Neural cell (in vitro differentiated cells): Measurements from ENCODE around the gene HOXA3. TPM values are rescaled to one million over a fixed set of nuclear protein-coding genes. Genes with fewer than 3 reads are reported as not detected.

ENCODE experiments used
- H2AFZ ChIP-seq: fragments of 200-600, 300-800 bp; sonication (generic), shearing (Covaris generic); 2 replicates; pipeline ENCODE4 v1.6.0; 2014; ENCODE audit warnings: low read depth, mild to moderate bottlenecking, antibody characterized with exemption, low read length, moderate library complexity
- H3F3A ChIP-seq: fragments of 200-600 bp; shearing (Covaris generic); 2 replicates; pipeline ENCODE4 v1.6.1; 2016; ENCODE audit warnings: mild to moderate bottlenecking, moderate library complexity, mixed read lengths, antibody characterized with exemption, low read length; ENCODE audit not compliant: insufficient read depth, poor library complexity, severe bottlenecking
- H3K27ac ChIP-seq: fragments of 200-600, 300-800 bp; sonication (generic), shearing (Covaris generic); 2 replicates; pipeline ENCODE4 v1.5.1; 2014; ENCODE audit warnings: mild to moderate bottlenecking, low read length, moderate library complexity
- H3K27me3 ChIP-seq: fragments of 300-800, 200-600 bp; sonication (generic), shearing (Covaris generic); 2 replicates; pipeline ENCODE4 v1.6.0; 2014; ENCODE audit warnings: mild to moderate bottlenecking, low read depth, low read length, moderate library complexity; ENCODE audit not compliant: insufficient read depth
- H3K36me3 ChIP-seq: fragments of 300-800, 200-600 bp; sonication (generic), shearing (Covaris generic); 2 replicates; pipeline ENCODE4 v1.5.1; 2014; ENCODE audit warnings: mild to moderate bottlenecking, antibody characterized with exemption, low read length, moderate library complexity; ENCODE audit not compliant: insufficient read depth
- H3K4me2 ChIP-seq: fragments of 300-800, 200-600 bp; sonication (generic), shearing (Covaris generic); 2 replicates; pipeline ENCODE4 v1.6.0; 2014; ENCODE audit warnings: mild to moderate bottlenecking, low read length
- H3K4me3 ChIP-seq: fragments of 300-800, 200-600 bp; sonication (generic), shearing (Covaris generic); 2 replicates; pipeline ENCODE4 v1.5.1; 2014; ENCODE audit warnings: mild to moderate bottlenecking, low read length, moderate library complexity
- H3K79me2 ChIP-seq: fragments of 200-600 bp; shearing (Covaris generic); replicated peaks from 2 replicates; pipeline ENCODE4 v1.6.0; 2014; ENCODE audit warnings: mild to moderate bottlenecking, low read length, moderate library complexity; ENCODE audit not compliant: insufficient read depth
- H3K9ac ChIP-seq: fragments of 300-800, 200-600 bp; sonication (generic), shearing (Covaris generic); 2 replicates; pipeline ENCODE4 v1.6.1; 2016; ENCODE audit warnings: mild to moderate bottlenecking, low read length, mixed read lengths
- H3K9me2 ChIP-seq: fragments of 200-600 bp; shearing (Covaris generic); 2 replicates; pipeline ENCODE4 v1.6.1; 2016; ENCODE audit warnings: mild to moderate bottlenecking, low read length, mixed read lengths; ENCODE audit not compliant: insufficient read depth
- H3K9me3 ChIP-seq: fragments of 200-600, 300-800 bp; sonication (generic), shearing (Covaris generic); 2 replicates; pipeline ENCODE4 v1.6.1; 2016; ENCODE audit warnings: mild to moderate bottlenecking, mixed run types, low read length, moderate library complexity, mixed read lengths
- H4K20me1 ChIP-seq: fragments of 200-600 bp; shearing (Covaris generic); 2 replicates; pipeline ENCODE4 v1.6.1; 2016; ENCODE audit warnings: mild to moderate bottlenecking, mixed run types; ENCODE audit not compliant: insufficient read depth
- EZH2 ChIP-seq: fragments of 200-600, 300-800 bp; shearing (Covaris generic), sonication (generic); IDR thresholded peaks from 2 replicates; pipeline ENCODE4 v1.6.1; 2014; ENCODE audit warnings: antibody characterized with exemption, low read length, borderline replicate concordance, mild to moderate bottlenecking; ENCODE audit not compliant: insufficient read depth, poor library complexity, severe bottlenecking
- MXI1 ChIP-seq: fragments of 450-650 bp; conservative IDR thresholded peaks from 2 replicates; pipeline ENCODE4 v1.6.1; 2014; ENCODE audit warnings: antibody characterized with exemption, mild to moderate bottlenecking; ENCODE audit not compliant: poor library complexity, severe bottlenecking
- POLR2AphosphoS5 ChIP-seq: IDR thresholded peaks from 2 replicates; pipeline ENCODE4 v1.6.1; 2012
- RAD21 ChIP-seq: fragments of 450-650 bp; conservative IDR thresholded peaks from 2 replicates; pipeline ENCODE4 v1.6.1; 2014; ENCODE audit warnings: antibody characterized with exemption, mild to moderate bottlenecking, moderate library complexity
- SMC3 ChIP-seq: fragments of 450-650 bp; conservative IDR thresholded peaks from 2 replicates; pipeline ENCODE4 v1.6.1; 2014; ENCODE audit warnings: antibody characterized with exemption, mild to moderate bottlenecking, moderate library complexity; ENCODE audit not compliant: poor library complexity
- TAF1 ChIP-seq: IDR thresholded peaks from 2 replicates; pipeline ENCODE4 v1.6.1; 2012; ENCODE audit warnings: low read depth
- polyA plus RNA-seq: library from polyadenylated mRNA; depleted of rRNA; stranded (reverse); fragments of >200 nt; gene quantifications from 2 replicates; pipeline ENCODE4 v1.2.3, GENCODE V29; 2014
- TF ChIP-seq, protein P1 (sequence below): fragments of 450-650 bp; IDR thresholded peaks from 2 replicates; pipeline ENCODE4 v1.5.1; 2014; ENCODE audit warnings: antibody characterized with exemption, mild to moderate bottlenecking, moderate library complexity; ENCODE audit not compliant: poor library complexity, severe bottlenecking
- TF ChIP-seq, protein P2 (sequence below): IDR thresholded peaks from 2 replicates; pipeline ENCODE4 v1.6.1; 2012; ENCODE audit warnings: borderline replicate concordance

The HOXA3 gene
- polyA plus RNA-seq, 1 donor from 2014 or later, result not detected

DNA sequence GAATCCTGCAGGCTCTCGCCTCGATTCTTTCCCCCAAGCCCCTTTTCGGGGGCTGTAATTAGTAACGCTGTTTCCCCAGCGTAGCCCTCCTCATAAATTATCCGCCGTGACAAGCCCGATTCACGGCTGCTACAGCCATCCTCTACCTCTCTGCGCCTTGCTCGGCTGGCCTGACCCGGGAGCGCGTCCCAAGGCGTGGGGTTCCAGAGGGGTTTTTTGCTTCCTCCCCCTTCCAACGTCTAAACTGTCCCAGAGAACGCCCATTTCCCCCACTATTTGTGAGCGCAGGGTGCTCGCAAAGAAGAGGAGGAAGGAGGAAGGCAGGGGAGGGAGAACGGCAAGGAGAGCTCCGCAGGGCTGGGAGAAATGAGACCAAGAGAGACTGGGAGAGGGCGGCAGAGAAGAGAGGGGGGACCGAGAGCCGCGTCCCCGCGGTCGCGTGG lies 9.8 kb downstream of the HOXA3 start:
- no peaks in the 10 kb centered on the region for H3K79me2 ChIP-seq
- no peaks in the 10 kb centered on the region for H3F3A ChIP-seq
- H4K20me1 ChIP-seq, result no peaks in the 10 kb centered on the region
- H3K4me2 ChIP-seq, result no peak overlapping the region
- no peak overlapping the region for H3K27ac ChIP-seq
- no peaks in the 10 kb centered on the region for H3K9me2 ChIP-seq
- peak overlapping the region; percentile 59 for H3K4me3 ChIP-seq
- H3K36me3 ChIP-seq, result no peaks in the 10 kb centered on the region
- H3K9ac ChIP-seq, result no peak overlapping the region
- peaks cover 40% of the 10 kb centered on the region for H3K9me3 ChIP-seq
- TF ChIP-seq EZH2 (peak; percentile 71), MXI1 (no peak)
- no peak overlapping the region for H2AFZ ChIP-seq
- peaks cover 100% of the 10 kb centered on the region for H3K27me3 ChIP-seq

DNA sequence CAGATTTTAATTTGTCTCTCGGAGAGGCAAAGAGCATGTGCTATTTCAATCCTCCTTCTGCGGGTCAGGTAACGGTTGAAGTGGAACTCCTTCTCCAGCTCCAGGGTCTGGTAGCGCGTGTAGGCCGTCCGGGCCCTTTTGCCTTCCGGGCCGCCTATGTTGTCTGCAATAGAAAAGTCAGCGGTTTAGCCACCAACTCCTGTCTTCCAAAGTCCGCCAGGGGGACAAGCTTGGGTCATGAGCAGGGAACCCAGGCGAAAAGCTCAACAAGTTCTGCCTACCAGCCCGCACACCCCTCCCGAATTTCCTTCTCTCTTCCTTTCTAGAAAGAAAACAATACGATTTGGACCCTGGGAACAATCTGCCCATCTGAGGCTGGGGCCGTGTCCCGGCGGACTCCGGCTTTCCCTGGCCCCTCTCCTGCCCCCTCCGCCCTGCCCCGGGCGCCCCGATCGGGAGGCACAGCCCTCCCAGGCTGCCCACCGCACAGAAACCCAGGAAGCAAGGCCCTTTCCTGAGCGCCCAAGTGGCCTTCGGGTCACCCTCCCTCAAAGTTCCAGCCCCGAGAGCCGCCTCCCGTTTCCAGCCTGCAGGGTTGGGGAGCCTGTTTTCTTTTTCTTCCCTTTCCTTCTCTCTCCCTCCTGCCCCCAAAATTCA lies 10.3 kb downstream of the HOXA3 start:
- no peaks in the 10 kb centered on the region for H3K9me2 ChIP-seq
- no peaks in the 10 kb centered on the region for H3K79me2 ChIP-seq
- no peaks in the 10 kb centered on the region for H4K20me1 ChIP-seq
- no peak overlapping the region for H2AFZ ChIP-seq
- no peak for TF ChIP-seq TAF1
- no peak for TF ChIP-seq RAD21
- TF ChIP-seq MXI1, result no peak
- TF ChIP-seq, protein P1, sequence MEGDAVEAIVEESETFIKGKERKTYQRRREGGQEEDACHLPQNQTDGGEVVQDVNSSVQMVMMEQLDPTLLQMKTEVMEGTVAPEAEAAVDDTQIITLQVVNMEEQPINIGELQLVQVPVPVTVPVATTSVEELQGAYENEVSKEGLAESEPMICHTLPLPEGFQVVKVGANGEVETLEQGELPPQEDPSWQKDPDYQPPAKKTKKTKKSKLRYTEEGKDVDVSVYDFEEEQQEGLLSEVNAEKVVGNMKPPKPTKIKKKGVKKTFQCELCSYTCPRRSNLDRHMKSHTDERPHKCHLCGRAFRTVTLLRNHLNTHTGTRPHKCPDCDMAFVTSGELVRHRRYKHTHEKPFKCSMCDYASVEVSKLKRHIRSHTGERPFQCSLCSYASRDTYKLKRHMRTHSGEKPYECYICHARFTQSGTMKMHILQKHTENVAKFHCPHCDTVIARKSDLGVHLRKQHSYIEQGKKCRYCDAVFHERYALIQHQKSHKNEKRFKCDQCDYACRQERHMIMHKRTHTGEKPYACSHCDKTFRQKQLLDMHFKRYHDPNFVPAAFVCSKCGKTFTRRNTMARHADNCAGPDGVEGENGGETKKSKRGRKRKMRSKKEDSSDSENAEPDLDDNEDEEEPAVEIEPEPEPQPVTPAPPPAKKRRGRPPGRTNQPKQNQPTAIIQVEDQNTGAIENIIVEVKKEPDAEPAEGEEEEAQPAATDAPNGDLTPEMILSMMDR, result no peak
- TF ChIP-seq EZH2, result no peak
- TF ChIP-seq, protein P2, sequence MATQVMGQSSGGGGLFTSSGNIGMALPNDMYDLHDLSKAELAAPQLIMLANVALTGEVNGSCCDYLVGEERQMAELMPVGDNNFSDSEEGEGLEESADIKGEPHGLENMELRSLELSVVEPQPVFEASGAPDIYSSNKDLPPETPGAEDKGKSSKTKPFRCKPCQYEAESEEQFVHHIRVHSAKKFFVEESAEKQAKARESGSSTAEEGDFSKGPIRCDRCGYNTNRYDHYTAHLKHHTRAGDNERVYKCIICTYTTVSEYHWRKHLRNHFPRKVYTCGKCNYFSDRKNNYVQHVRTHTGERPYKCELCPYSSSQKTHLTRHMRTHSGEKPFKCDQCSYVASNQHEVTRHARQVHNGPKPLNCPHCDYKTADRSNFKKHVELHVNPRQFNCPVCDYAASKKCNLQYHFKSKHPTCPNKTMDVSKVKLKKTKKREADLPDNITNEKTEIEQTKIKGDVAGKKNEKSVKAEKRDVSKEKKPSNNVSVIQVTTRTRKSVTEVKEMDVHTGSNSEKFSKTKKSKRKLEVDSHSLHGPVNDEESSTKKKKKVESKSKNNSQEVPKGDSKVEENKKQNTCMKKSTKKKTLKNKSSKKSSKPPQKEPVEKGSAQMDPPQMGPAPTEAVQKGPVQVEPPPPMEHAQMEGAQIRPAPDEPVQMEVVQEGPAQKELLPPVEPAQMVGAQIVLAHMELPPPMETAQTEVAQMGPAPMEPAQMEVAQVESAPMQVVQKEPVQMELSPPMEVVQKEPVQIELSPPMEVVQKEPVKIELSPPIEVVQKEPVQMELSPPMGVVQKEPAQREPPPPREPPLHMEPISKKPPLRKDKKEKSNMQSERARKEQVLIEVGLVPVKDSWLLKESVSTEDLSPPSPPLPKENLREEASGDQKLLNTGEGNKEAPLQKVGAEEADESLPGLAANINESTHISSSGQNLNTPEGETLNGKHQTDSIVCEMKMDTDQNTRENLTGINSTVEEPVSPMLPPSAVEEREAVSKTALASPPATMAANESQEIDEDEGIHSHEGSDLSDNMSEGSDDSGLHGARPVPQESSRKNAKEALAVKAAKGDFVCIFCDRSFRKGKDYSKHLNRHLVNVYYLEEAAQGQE, result no peak
- TF ChIP-seq SMC3, result no peak
- no peak for TF ChIP-seq POLR2AphosphoS5
- H3F3A ChIP-seq, result no peaks in the 10 kb centered on the region
- no peak overlapping the region for H3K4me3 ChIP-seq
- no peaks in the 10 kb centered on the region for H3K36me3 ChIP-seq
- H3K4me2 ChIP-seq, result no peak overlapping the region
- H3K27ac ChIP-seq, result no peak overlapping the region
- no peak overlapping the region for H3K9ac ChIP-seq
- peaks cover 100% of the 10 kb centered on the region for H3K27me3 ChIP-seq
- H3K9me3 ChIP-seq, result peaks cover 35% of the 10 kb centered on the region
